Gastrocnemius medialis (tissue), 4 donors: ENCODE measurements around the gene CYLD. TPM values are rescaled to one million over a fixed set of nuclear protein-coding genes. Genes with fewer than 3 reads are reported as not detected.

ENCODE experiments used
- ATAC-seq, 2 donors: fragments of 150-250 bp; one replicate each; pipeline ENCODE4 v1.9.1; 2016
- DNase-seq, 2 donors: peaks; one replicate each; pipeline ENCODE4 v3.0.0-alpha.2; 2019
- H3K27ac ChIP-seq, 4 donors: fragments of 200-600 bp; sonication (generic); 1 replicate in 1 of 4; 2 replicates in 3 of 4; pipeline ENCODE4 v1.5.1; 2016 to 2018; ENCODE audit warnings: mild to moderate bottlenecking in 2 of 4, moderate library complexity in 1 of 4
- H3K27me3 ChIP-seq, 3 donors: fragments of 200-600 bp; sonication (generic) in 2 of 3; 1 replicate in 1 of 3; 2 replicates in 2 of 3; pipeline versions ENCODE4 v1.5.1 to v1.6.0; 2016 to 2019; ENCODE audit warnings: mild to moderate bottlenecking in 1 of 3, moderate library complexity in 1 of 3
- H3K36me3 ChIP-seq, 2 donors: fragments of 200-600 bp; sonication (generic) in 1 of 2; one replicate each; pipeline ENCODE4 v1.5.1; 2017 to 2018
- H3K4me1 ChIP-seq, 2 donors: fragments of 200-600 bp; sonication (generic) in 1 of 2; one replicate each; pipeline ENCODE4 v1.5.1; 2016 to 2017; ENCODE audit warnings: mild to moderate bottlenecking in 2 of 2
- H3K4me3 ChIP-seq, 4 donors: fragments of 200-600 bp; sonication (generic) in 3 of 4; 1 replicate in 1 of 4; 2 replicates in 3 of 4; pipeline ENCODE4 v1.5.1; 2016 to 2019; ENCODE audit warnings: mild to moderate bottlenecking in 2 of 4
- H3K9me3 ChIP-seq, 3 donors: fragments of 200-600 bp; sonication (generic) in 2 of 3; 1 replicate in 1 of 3; 2 replicates in 2 of 3; pipeline ENCODE4 v1.5.1; 2016 to 2019
- CTCF ChIP-seq, 5 experiments: fragments of 450-650 bp in 3 of 5; fragments of 200-600 bp in 2 of 5; sonication (generic) in 2 of 5; IDR thresholded peaks in 4 of 5; conservative IDR thresholded peaks in 1 of 5; 1 replicate in 4 of 5; 2 replicates in 1 of 5; pipeline ENCODE4 v1.5.1; 2016 to 2019; ENCODE audit warnings: antibody characterized with exemption in 5 of 5, mild to moderate bottlenecking in 3 of 5, moderate library complexity in 3 of 5
- POLR2A ChIP-seq, 2 donors: fragments of 450-650 bp; IDR thresholded peaks; one replicate each; pipeline ENCODE4 v1.6.1; 2017; ENCODE audit warnings: antibody characterized with exemption in 2 of 2, mild to moderate bottlenecking in 2 of 2, moderate library complexity in 2 of 2
- in situ Hi-C, 4 donors: fragments of 200-750 bp; cut with MboI; loops; one replicate each; pipeline versions ENCODE4 v1.15.0 to v1.8.0; 2017; ENCODE audit warnings: low sequenced_read_pairs in 4 of 4
- intact Hi-C: fragments of 100-400 bp; cut with DNase I; formaldehyde crosslinking; loops from one replicate; pipeline ENCODE4 v1.15.1; 2023; ENCODE audit warnings: low total_unique reads
- total RNA-seq, 4 donors: library from RNA; depleted of rRNA; stranded (reverse); fragments of >200 nt; gene quantifications; one replicate each; pipeline versions ENCODE4 v1.1.0 to v1.2.3, GENCODE V29; 2016

CYLD gene
- total RNA-seq, 4 donors from 2014 or later = 49.2 to 177 (median 135) TPM

DNA sequence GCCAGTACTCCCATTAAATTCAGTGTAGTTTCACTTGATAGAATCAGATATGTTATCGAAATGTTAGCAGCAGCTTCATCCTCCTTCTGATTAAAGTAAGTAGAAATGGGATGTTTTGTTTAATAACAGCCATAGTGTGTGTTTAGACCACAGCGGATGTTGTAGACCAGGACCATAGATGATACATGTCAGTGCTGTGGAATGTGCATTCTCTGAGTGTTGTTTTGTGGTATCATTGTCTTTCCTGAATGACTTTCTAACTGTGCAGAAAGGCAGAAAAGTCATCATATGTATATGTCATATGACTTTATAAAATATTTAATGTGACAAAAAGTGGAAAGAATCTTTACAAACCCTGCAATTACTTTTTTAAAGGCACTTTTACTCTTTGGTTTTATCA lies 55.6 kb downstream of the CYLD start:
- ATAC-seq = no peak
- no peak overlapping the region for H3K4me3 ChIP-seq
- H3K9me3 ChIP-seq = no peaks in the 10 kb centered on the region
- no peaks in the 10 kb centered on the region for H3K4me1 ChIP-seq
- no peak overlapping the region for H3K27ac ChIP-seq
- H3K27me3 ChIP-seq = no peaks in the 10 kb centered on the region
- TF ChIP-seq POLR2A (IDR thresholded peaks at IDR 0.05) (no peak), CTCF (IDR thresholded peaks at IDR 0.05 in 4 of 5, conservative IDR thresholded peaks at IDR 0.05 in 1 of 5) (no peak)
- in situ Hi-C loops = loop anchor here in 1 of 4 donors (25.0 kb wide), 1 partner anchor 435 kb away; the partner anchor contains the start of gene BRD7
- DNase-seq = no peak
- peaks cover 0 to 63% of the 10 kb centered on the region in 2 donors for H3K36me3 ChIP-seq
- intact Hi-C loops = no loop called here

GRCh38 chr16:50800074-50800473 lies 58.2 kb downstream of the CYLD start:
- Histone ChIP-seq H3K4me1 (no peaks in the 10 kb centered on the region), H3K9me3 (no peaks in the 10 kb centered on the region), H3K36me3 (peaks cover 0 to 38% of the 10 kb centered on the region in 2 donors), H3K27ac (no peak overlapping the region), H3K4me3 (no peak overlapping the region), H3K27me3 (no peaks in the 10 kb centered on the region)
- intact Hi-C loops (loop anchor here (10.0 kb wide), 1 partner anchor 585 kb away; no protein-coding TSS in a partner anchor), in situ Hi-C loops (loop anchor here (10.0 to 25.0 kb wide), 4 partner anchors 135 to 438 kb away; partner anchors contain the start of gene BRD7 (in 2 of the 4))
- TF ChIP-seq POLR2A (IDR thresholded peaks at IDR 0.05) = no peak
- ATAC-seq = no peak
- DNase-seq = no peak

GRCh38 chr16:50801036-50801435 lies 59.1 kb downstream of the CYLD start:
- intact Hi-C loops = loop anchor here (10.0 kb wide), 1 partner anchor 586 kb away; no protein-coding TSS in a partner anchor
- no peak for ATAC-seq
- Histone ChIP-seq H3K36me3 (peaks cover 0 to 29% of the 10 kb centered on the region in 2 donors), H3K9me3 (no peaks in the 10 kb centered on the region), H3K4me3 (no peak overlapping the region), H3K27ac (no peak overlapping the region), H3K27me3 (no peaks in the 10 kb centered on the region), H3K4me1 (no peaks in the 10 kb centered on the region)
- DNase-seq = no peak
- TF ChIP-seq CTCF (IDR thresholded peaks at IDR 0.05 in 4 of 5, conservative IDR thresholded peaks at IDR 0.05 in 1 of 5) = no peak
- no peak for TF ChIP-seq POLR2A (IDR thresholded peaks at IDR 0.05)
- in situ Hi-C loops = loop anchor here (10.0 to 25.0 kb wide), 4 partner anchors 136 to 439 kb away; partner anchors contain the start of gene BRD7 (in 2 of the 4)

GRCh38 chr16:50802000-50802399 lies 60.1 kb downstream of the CYLD start:
- ATAC-seq (no peak), DNase-seq (no peak)
- no peaks in the 10 kb centered on the region for H3K9me3 ChIP-seq
- intact Hi-C loops (loop anchor here (10.0 kb wide), 1 partner anchor 587 kb away; no protein-coding TSS in a partner anchor), in situ Hi-C loops (loop anchor here (10.0 to 25.0 kb wide), 4 partner anchors 137 to 440 kb away; partner anchors contain the start of gene BRD7 (in 2 of the 4))
- peaks cover 0 to 19% of the 10 kb centered on the region in 2 donors for H3K36me3 ChIP-seq
- H3K4me1 ChIP-seq = peaks cover 3 to 4% of the 10 kb centered on the region in 2 donors
- no peak overlapping the region for H3K27ac ChIP-seq
- TF ChIP-seq CTCF (IDR thresholded peaks at IDR 0.05 in 4 of 5, conservative IDR thresholded peaks at IDR 0.05 in 1 of 5) (no peak), POLR2A (IDR thresholded peaks at IDR 0.05) (no peak)
- no peaks in the 10 kb centered on the region for H3K27me3 ChIP-seq
- no peak overlapping the region for H3K4me3 ChIP-seq

- in situ Hi-C loops = loop anchor here (10.0 to 25.0 kb wide), 4 partner anchors 138 to 441 kb away; partner anchors contain the start of gene BRD7 (in 2 of the 4)
- H3K9me3 ChIP-seq = no peaks in the 10 kb centered on the region
- peaks cover 0 to 10% of the 10 kb centered on the region in 2 donors for H3K36me3 ChIP-seq
- TF ChIP-seq CTCF (IDR thresholded peaks at IDR 0.05 in 4 of 5, conservative IDR thresholded peaks at IDR 0.05 in 1 of 5) (no peak), POLR2A (IDR thresholded peaks at IDR 0.05) (no peak)
- ATAC-seq (no peak), DNase-seq (no peak)
- no peaks in the 10 kb centered on the region for H3K27me3 ChIP-seq
- intact Hi-C loops = loop anchor here (10.0 kb wide), 1 partner anchor 588 kb away; no protein-coding TSS in a partner anchor
- peaks cover 3 to 4% of the 10 kb centered on the region in 2 donors for H3K4me1 ChIP-seq
- no peak overlapping the region for H3K27ac ChIP-seq
- no peak overlapping the region for H3K4me3 ChIP-seq
Observed at GRCh38 chr16:50802961-50803360, 61.1 kb downstream of the CYLD start.
